ENCODE data around the gene PCDH9.

DNA sequence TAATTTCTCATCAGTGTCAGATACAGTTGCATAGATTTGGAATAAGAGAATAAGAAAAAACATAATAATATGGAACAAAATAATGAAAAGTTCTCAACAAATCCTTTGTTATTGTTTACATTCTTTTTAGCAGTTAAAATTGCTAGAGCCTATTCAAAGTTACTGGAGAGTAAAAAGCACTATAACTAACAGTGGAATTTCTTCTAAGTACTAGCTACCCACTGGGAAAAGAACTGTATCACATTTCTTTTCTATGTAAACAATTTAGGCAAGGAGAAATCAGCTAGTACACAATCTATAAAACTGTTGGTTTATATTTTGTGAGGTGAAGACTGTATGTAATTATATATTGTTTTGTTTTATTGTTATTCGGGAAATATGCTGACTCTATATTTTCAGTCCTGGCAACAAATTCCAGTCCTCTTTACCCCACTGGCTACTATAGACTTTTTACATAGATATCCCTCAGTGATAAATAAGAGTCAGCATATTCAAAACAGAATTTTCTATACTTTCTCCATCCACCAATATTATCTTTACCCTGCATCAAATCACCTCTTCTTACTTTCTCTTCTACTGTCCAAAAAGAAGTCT is 222.0 kb downstream of the PCDH9 start:
- TF ChIP-seq, protein P1, sequence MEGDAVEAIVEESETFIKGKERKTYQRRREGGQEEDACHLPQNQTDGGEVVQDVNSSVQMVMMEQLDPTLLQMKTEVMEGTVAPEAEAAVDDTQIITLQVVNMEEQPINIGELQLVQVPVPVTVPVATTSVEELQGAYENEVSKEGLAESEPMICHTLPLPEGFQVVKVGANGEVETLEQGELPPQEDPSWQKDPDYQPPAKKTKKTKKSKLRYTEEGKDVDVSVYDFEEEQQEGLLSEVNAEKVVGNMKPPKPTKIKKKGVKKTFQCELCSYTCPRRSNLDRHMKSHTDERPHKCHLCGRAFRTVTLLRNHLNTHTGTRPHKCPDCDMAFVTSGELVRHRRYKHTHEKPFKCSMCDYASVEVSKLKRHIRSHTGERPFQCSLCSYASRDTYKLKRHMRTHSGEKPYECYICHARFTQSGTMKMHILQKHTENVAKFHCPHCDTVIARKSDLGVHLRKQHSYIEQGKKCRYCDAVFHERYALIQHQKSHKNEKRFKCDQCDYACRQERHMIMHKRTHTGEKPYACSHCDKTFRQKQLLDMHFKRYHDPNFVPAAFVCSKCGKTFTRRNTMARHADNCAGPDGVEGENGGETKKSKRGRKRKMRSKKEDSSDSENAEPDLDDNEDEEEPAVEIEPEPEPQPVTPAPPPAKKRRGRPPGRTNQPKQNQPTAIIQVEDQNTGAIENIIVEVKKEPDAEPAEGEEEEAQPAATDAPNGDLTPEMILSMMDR (IDR thresholded peaks at IDR 0.05): no peak
- TF ChIP-seq POLR2AphosphoS5 (IDR thresholded peaks at IDR 0.05): no peak
- no peak for TF ChIP-seq POLR2A (IDR thresholded peaks at IDR 0.05)
- no peak for TF ChIP-seq EP300 (IDR thresholded peaks at IDR 0.05; ENCODE audit: low read depth)
